Activated CD8-positive, alpha-beta memory T cell treated with anti-CD3 and anti-CD28 coated beads, Interleukin-2, amount 50 U/mL, for 24 hours (primary cell): ENCODE data around the gene ZNF688.
"Not testable (repeated sequence)": the region's sequence is repeated elsewhere in the genome, so short reads cannot be mapped to it uniquely, and the experiment has no call there.

Experiments used
- DNase-seq: peaks from one replicate; pipeline ENCODE4 v3.0.0-alpha.2; 2020; ENCODE audit errors: extremely low read depth

The ZNF688 gene

GRCh38 chr16:30557707-30557956, 13.9 kb downstream of the ZNF688 start:
- DNase-seq: no peak

GRCh38 chr16:30556125-30556473, 15.4 kb downstream of the ZNF688 start:
- DNase-seq: no peak

- DNase-seq: no peak
These were observed 16.0 kb downstream of the ZNF688 start for GRCh38 chr16:30555315-30556124.

DNA sequence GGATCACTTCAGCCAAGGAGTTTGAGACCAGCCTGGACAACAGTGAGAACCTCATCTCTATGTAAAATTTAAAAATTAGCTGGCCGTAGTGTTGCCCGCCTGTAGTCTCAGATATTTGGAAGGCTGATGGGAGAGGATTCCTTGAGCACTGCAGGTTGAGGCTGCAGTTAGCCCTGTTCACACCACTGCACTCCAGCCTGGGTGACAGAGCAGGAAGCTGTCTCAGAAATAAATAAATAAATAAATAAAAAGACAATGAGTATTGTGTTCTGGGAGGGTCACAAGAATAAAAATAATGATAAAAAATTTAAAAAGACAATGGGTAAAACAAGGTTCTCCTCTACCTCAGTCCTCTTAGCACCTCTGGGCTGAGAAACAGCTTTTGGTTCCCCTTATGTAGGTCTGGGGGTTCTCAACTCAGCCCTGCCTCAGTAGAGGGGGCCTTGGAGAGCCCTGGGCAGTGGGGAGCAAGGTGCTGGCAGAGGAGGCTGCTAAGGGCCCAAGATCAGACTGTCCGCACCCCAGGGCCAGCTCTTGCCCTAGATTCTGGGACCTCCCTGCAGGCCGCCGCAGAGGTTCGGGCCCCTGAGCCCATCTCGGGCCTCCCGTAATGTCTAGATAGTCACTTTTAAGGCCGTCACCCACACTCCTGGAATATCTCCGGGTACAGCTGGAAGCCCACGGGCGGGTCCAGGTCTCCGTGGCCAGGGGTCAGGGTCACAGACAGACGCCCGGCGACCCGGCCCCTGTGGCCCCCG, 16.8 kb downstream of the ZNF688 start:
- no peak for DNase-seq

DNA sequence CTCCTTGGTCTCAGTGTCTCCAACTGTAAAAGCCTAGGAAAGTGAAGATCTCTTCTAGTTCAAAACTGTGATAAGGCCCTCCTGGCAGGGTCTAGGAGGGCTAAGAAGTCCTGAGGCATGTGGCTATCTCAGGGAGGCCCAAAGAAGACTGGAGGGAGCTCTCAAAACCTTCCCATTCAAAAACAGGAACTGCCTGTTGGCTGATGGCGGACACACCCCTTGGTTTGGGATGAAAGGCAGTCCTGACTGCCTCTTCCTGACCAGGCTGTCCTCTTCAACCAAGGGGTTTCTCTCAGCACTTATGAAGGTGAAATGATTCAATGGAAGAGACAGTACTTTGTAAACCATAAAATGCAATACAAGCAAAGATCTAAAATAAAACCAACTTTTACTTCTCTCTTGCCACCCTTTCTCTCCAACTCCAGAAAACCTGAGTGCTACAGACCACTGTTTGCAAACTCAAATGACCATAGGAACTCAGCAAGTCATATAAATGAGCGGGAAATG, 18.1 kb downstream of the ZNF688 start:
- no peak for DNase-seq

DNA sequence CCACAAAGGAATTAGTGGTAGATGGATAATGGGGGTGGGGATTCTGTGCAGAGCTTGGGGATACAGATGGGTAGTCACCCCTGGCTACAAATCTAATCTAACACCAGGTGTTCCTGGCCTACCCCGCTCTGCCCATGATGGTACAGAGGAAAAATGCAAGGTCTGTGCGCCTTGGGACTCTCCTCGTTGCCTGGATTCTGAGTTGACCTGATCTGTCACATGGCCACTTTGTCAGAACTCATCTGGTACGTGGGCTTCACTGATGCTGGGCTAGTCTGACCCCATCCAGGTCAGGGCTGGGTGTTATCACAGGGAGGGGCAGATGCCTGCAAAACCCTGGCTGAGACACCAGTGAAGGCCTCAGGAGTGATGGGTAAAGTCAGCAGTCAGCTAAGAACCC, 18.6 kb downstream of the ZNF688 start:
- DNase-seq: no peak

DNA sequence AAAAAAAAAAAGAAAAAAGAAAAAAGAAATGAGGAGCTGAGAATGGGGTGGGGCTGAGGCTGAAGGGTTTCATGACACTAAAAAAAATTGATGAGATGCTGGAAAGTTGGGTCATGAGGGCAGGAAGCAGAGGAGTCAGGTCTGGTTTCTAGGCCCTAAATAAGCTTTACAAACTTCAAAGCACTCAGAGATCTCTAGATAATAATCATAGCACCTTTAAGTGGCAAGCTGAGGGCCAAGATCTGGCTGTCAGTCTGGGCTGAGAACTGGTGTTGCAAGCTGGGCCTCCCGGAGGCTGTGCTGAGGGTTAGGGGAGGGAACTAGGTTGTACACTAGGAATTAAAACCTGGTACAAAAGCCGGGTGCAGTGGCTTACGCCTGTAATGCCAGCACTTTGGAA, 19.7 kb downstream of the ZNF688 start:
- no peak for DNase-seq

- no peak for DNase-seq
These were observed 22.9 kb downstream of the ZNF688 start for GRCh38 chr16:30548416-30549253.

GRCh38 chr16:30546115-30546514, 25.4 kb downstream of the ZNF688 start:
- no peak for DNase-seq

DNA sequence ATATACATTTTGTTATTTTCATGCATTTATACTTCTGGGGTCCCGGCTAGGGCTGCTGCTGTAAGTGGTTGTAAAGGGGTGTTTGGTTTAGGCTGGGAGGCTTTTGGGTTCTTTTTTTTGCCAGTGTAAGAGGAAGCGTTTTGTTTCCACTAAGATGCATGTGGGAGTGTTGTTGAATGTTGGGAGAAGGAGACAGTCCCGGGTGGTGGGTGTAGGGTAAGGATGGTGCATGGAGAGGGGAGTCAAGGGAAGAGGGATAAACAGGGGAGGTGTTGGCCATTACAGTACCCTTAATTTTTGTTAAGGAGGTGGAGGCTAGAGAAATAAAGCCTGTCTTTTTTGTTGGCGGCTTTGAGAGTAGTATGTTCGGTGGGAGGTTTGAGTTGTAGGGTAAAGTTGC, 28.4 kb downstream of the ZNF688 start:
- no peak for DNase-seq

- DNase-seq: no peak
These were observed 29.8 kb downstream of the ZNF688 start for GRCh38 chr16:30541502-30542329.

- DNase-seq: not testable (repeated sequence)
These were observed 30.5 kb downstream of the ZNF688 start for GRCh38 chr16:30540916-30541464.

GRCh38 chr16:30539986-30540526, 31.5 kb downstream of the ZNF688 start:
- not testable (repeated sequence) for DNase-seq

- no peak for DNase-seq
These were observed 32.2 kb downstream of the ZNF688 start for GRCh38 chr16:30539000-30539964.

DNA sequence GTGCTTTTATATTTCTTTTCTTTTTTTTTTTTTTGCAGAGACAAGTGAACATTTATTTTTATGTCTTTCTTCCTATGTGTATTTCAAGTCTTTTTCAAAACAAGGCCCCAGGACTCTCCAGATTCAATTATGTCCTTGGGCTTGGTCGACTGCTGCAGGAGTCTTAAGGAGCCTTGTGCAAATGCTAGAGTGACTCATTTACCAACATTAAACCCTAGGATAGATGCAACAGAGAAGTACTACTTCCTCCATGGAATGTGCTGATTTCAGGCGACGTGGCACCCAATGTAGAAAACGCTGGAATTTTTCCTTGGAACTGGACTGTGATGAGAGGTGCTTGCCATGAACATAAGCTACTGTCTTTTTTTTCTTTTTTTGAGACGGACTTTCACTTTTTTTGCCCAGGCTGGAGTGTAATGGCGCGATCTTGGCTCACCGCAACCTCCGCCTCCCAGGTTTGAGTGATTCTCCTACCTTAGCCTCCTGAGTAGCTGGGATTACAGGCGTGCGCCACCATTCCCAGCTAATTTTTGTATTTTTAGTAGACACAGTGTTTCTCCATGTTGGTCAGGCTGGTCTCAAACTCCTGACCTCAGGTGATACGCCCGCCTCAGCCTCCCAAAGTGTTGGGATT, 35.0 kb downstream of the ZNF688 start:
- not testable (repeated sequence) for DNase-seq

GRCh38 chr16:30535777-30536190, 35.7 kb downstream of the ZNF688 start:
- DNase-seq: no peak

DNA sequence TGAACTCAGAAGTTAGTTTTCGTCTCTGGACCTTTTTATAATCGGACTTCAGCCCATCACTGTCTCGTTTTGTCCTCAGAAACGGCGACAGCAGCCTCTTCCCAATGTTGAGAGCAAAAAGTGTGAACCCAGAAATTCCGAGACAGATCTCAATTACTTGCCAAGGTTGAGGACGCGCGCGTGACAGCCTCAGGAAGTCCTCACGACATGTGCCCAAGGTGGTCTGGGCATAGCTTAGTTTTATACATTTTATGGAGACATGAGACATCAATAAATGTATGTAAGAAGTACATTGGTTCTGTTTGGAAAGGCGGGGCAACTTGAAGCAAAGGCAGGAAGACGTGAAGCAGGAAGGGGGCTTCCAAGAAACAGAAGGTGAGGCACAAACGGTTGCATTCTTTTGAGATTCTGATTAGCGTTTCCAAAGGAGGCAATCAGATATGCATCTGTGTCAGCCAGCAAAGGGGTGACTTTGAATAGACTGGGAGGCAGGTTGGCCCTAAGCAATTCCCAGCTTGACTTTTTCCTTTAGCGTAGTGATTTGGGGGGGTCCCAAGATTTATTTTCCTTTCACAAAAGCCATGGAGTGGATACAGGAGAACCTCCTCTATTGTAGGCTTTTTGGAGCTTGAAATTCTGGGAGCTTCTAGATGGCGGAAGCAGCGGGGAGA, 36.3 kb downstream of the ZNF688 start:
- no peak for DNase-seq

- peak; percentile 80 for DNase-seq
These were observed 37.0 kb downstream of the ZNF688 start, which contains the start of gene ZNF747 for GRCh38 chr16:30534368-30535105. ZNF747 (minus strand) TSS chr16:30534858; CDS start chr16:30534679, 179 bp downstream.
